GM12864 (cell line): ENCODE results near the gene TNFRSF11A.

Experiments used
- DNase-seq: peaks from one replicate; pipeline ENCODE4 v3.0.0-alpha.2; 2011; ENCODE audit warnings: low read depth
- H3K4me3 ChIP-seq: 2 replicates; pipeline ENCODE4 v1.5.1; 2011; ENCODE audit warnings: mild to moderate bottlenecking, low read depth, low read length, control low read depth
- CTCF ChIP-seq: IDR thresholded peaks from 2 replicates; pipeline ENCODE4 v1.5.1; 2011; ENCODE audit warnings: low read depth, mild to moderate bottlenecking, moderate library complexity, low read length, control low read depth, inconsistent platforms; ENCODE audit errors: missing control alignments

TNFRSF11A gene

GRCh38 chr18:62374410-62374965 is 49.4 kb downstream of the TNFRSF11A start:
- H3K4me3 ChIP-seq: no peak overlapping the region
- TF ChIP-seq CTCF: no peak
- DNase-seq: no peak

GRCh38 chr18:62377131-62377807 is 52.2 kb downstream of the TNFRSF11A start:
- no peak for TF ChIP-seq CTCF
- DNase-seq: no peak
- no peak overlapping the region for H3K4me3 ChIP-seq

GRCh38 chr18:62379051-62379450 is 53.9 kb downstream of the TNFRSF11A start:
- TF ChIP-seq CTCF: no peak
- no peak overlapping the region for H3K4me3 ChIP-seq
- no peak for DNase-seq

- TF ChIP-seq CTCF: no peak
- H3K4me3 ChIP-seq: no peak overlapping the region
- no peak for DNase-seq
Measured at GRCh38 chr18:62381373-62381772, 56.3 kb downstream of the TNFRSF11A start.

- TF ChIP-seq CTCF: no peak
- DNase-seq: no peak
Measured at GRCh38 chr18:62384068-62384467, 59.0 kb downstream of the TNFRSF11A start.

GRCh38 chr18:62384610-62385097 is 59.5 kb downstream of the TNFRSF11A start:
- no peak for DNase-seq

More at GRCh38 chr18:62384068-62384467, 59.0 kb downstream of the TNFRSF11A start:
- no peak overlapping the region for H3K4me3 ChIP-seq

More at GRCh38 chr18:62384610-62385097, 59.5 kb downstream of the TNFRSF11A start:
- TF ChIP-seq CTCF: no peak
- H3K4me3 ChIP-seq: no peak overlapping the region
